ENCODE data around the gene NCAPD2.
A peak's percentile ranks its signal among the peaks of the same experiment; 100 is the strongest.

NCAPD2 gene

GRCh38 chr12:6457220-6457945 is 36.5 kb upstream of the NCAPD2 start:
- H3K9ac ChIP-seq (ENCODE audit: low read length in 2 of 2): no peak overlapping the region
- H3K9me3 ChIP-seq (ENCODE audit: control insufficient read depth in 2 of 2, low read length in 2 of 2): no peaks in the 10 kb centered on the region
- peaks cover 17% of the 10 kb centered on the region for H3K4me1 ChIP-seq (ENCODE audit: control insufficient read depth, insufficient read depth, low read length)
- no peak overlapping the region for H3K27ac ChIP-seq (ENCODE audit: low read length)
- no peaks in the 10 kb centered on the region for H3K27me3 ChIP-seq (ENCODE audit: control insufficient read depth in 1 of 2, insufficient read depth in 2 of 2, low read length in 2 of 2)
- H3K36me3 ChIP-seq (ENCODE audit: control insufficient read depth in 2 of 2, insufficient read depth in 2 of 2, low read length in 2 of 2): peaks cover 45 to 55% of the 10 kb centered on the region in 2 donors
- H3K4me3 ChIP-seq (ENCODE audit: low read length in 2 of 2): no peak overlapping the region

GRCh38 chr12:6458281-6459003 is 35.5 kb upstream of the NCAPD2 start:
- Histone ChIP-seq H3K9me3 (ENCODE audit: control insufficient read depth in 2 of 2, low read length in 2 of 2) (no peaks in the 10 kb centered on the region), H3K9ac (ENCODE audit: low read length in 2 of 2) (no peak overlapping the region), H3K27me3 (ENCODE audit: control insufficient read depth in 1 of 2, insufficient read depth in 2 of 2, low read length in 2 of 2) (no peaks in the 10 kb centered on the region), H3K4me1 (ENCODE audit: control insufficient read depth, insufficient read depth, low read length) (peaks cover 9% of the 10 kb centered on the region), H3K4me3 (ENCODE audit: low read length in 2 of 2) (no peak overlapping the region), H3K36me3 (ENCODE audit: control insufficient read depth in 2 of 2, insufficient read depth in 2 of 2, low read length in 2 of 2) (peaks cover 55 to 61% of the 10 kb centered on the region in 2 donors), H3K27ac (ENCODE audit: low read length) (no peak overlapping the region)

GRCh38 chr12:6459004-6459337 is 34.9 kb upstream of the NCAPD2 start:
- peaks cover 59 to 66% of the 10 kb centered on the region in 2 donors for H3K36me3 ChIP-seq (ENCODE audit: control insufficient read depth in 2 of 2, insufficient read depth in 2 of 2, low read length in 2 of 2)
- peaks cover 10% of the 10 kb centered on the region for H3K4me1 ChIP-seq (ENCODE audit: control insufficient read depth, insufficient read depth, low read length)

GRCh38 chr12:6460751-6461371 is 33.0 kb upstream of the NCAPD2 start:
- Histone ChIP-seq H3K9me3 (ENCODE audit: control insufficient read depth in 2 of 2, low read length in 2 of 2) (no peaks in the 10 kb centered on the region), H3K4me3 (ENCODE audit: low read length in 2 of 2) (no peak overlapping the region), H3K27ac (ENCODE audit: low read length) (peak overlapping the region; percentile 41), H3K4me1 (ENCODE audit: control insufficient read depth, insufficient read depth, low read length) (peaks cover 13% of the 10 kb centered on the region), H3K36me3 (ENCODE audit: control insufficient read depth in 2 of 2, insufficient read depth in 2 of 2, low read length in 2 of 2) (peaks cover 67 to 73% of the 10 kb centered on the region in 2 donors), H3K9ac (ENCODE audit: low read length in 2 of 2) (peak overlapping the region in 1 of 2 donors; percentile 29), H3K27me3 (ENCODE audit: control insufficient read depth in 1 of 2, insufficient read depth in 2 of 2, low read length in 2 of 2) (no peaks in the 10 kb centered on the region)

More at GRCh38 chr12:6459004-6459337, 34.9 kb upstream of the NCAPD2 start:
- no peak overlapping the region for H3K4me3 ChIP-seq (ENCODE audit: low read length in 2 of 2)
- no peak overlapping the region for H3K27ac ChIP-seq (ENCODE audit: low read length)
- H3K27me3 ChIP-seq (ENCODE audit: control insufficient read depth in 1 of 2, insufficient read depth in 2 of 2, low read length in 2 of 2): no peaks in the 10 kb centered on the region
- H3K9ac ChIP-seq (ENCODE audit: low read length in 2 of 2): no peak overlapping the region
- H3K9me3 ChIP-seq (ENCODE audit: control insufficient read depth in 2 of 2, low read length in 2 of 2): no peaks in the 10 kb centered on the region

- H3K4me1 ChIP-seq (ENCODE audit: control insufficient read depth, insufficient read depth, low read length): peaks cover 14% of the 10 kb centered on the region
- H3K27me3 ChIP-seq (ENCODE audit: control insufficient read depth in 1 of 2, insufficient read depth in 2 of 2, low read length in 2 of 2): no peaks in the 10 kb centered on the region
- peak overlapping the region in 1 of 2 donors; percentile 29 for H3K9ac ChIP-seq (ENCODE audit: low read length in 2 of 2)
- H3K27ac ChIP-seq (ENCODE audit: low read length): peak overlapping the region; percentile 41
- H3K4me3 ChIP-seq (ENCODE audit: low read length in 2 of 2): no peak overlapping the region
- peaks cover 72 to 77% of the 10 kb centered on the region in 2 donors for H3K36me3 ChIP-seq (ENCODE audit: control insufficient read depth in 2 of 2, insufficient read depth in 2 of 2, low read length in 2 of 2)
- no peaks in the 10 kb centered on the region for H3K9me3 ChIP-seq (ENCODE audit: control insufficient read depth in 2 of 2, low read length in 2 of 2)
Observed at GRCh38 chr12:6461401-6462233, 32.3 kb upstream of the NCAPD2 start.

- Histone ChIP-seq H3K36me3 (ENCODE audit: control insufficient read depth in 2 of 2, insufficient read depth in 2 of 2, low read length in 2 of 2) (peaks cover 68 to 75% of the 10 kb centered on the region in 2 donors), H3K9ac (ENCODE audit: low read length in 2 of 2) (no peak overlapping the region), H3K27ac (ENCODE audit: low read length) (peak overlapping the region; percentile 41), H3K4me3 (ENCODE audit: low read length in 2 of 2) (no peak overlapping the region), H3K9me3 (ENCODE audit: control insufficient read depth in 2 of 2, low read length in 2 of 2) (no peaks in the 10 kb centered on the region), H3K27me3 (ENCODE audit: control insufficient read depth in 1 of 2, insufficient read depth in 2 of 2, low read length in 2 of 2) (no peaks in the 10 kb centered on the region), H3K4me1 (ENCODE audit: control insufficient read depth, insufficient read depth, low read length) (peaks cover 14% of the 10 kb centered on the region)
Observed at GRCh38 chr12:6462234-6462995, 31.5 kb upstream of the NCAPD2 start.

GRCh38 chr12:6463216-6463615 is 30.7 kb upstream of the NCAPD2 start:
- Histone ChIP-seq H3K9ac (ENCODE audit: low read length in 2 of 2) (no peak overlapping the region), H3K4me1 (ENCODE audit: control insufficient read depth, insufficient read depth, low read length) (peaks cover 21% of the 10 kb centered on the region), H3K27ac (ENCODE audit: low read length) (no peak overlapping the region), H3K36me3 (ENCODE audit: control insufficient read depth in 2 of 2, insufficient read depth in 2 of 2, low read length in 2 of 2) (peaks cover 63 to 71% of the 10 kb centered on the region in 2 donors), H3K4me3 (ENCODE audit: low read length in 2 of 2) (no peak overlapping the region), H3K27me3 (ENCODE audit: control insufficient read depth in 1 of 2, insufficient read depth in 2 of 2, low read length in 2 of 2) (no peaks in the 10 kb centered on the region), H3K9me3 (ENCODE audit: control insufficient read depth in 2 of 2, low read length in 2 of 2) (no peaks in the 10 kb centered on the region)

- Histone ChIP-seq H3K27ac (ENCODE audit: low read length) (no peak overlapping the region), H3K27me3 (ENCODE audit: control insufficient read depth in 1 of 2, insufficient read depth in 2 of 2, low read length in 2 of 2) (no peaks in the 10 kb centered on the region), H3K9ac (ENCODE audit: low read length in 2 of 2) (no peak overlapping the region)
Observed at GRCh38 chr12:6463858-6464257, 30.0 kb upstream of the NCAPD2 start.

GRCh38 chr12:6464531-6464930 is 29.4 kb upstream of the NCAPD2 start:
- H3K9ac ChIP-seq (ENCODE audit: low read length in 2 of 2): peak overlapping the region in 1 of 2 donors; percentile 29
- peak overlapping the region; percentile 49 for H3K27ac ChIP-seq (ENCODE audit: low read length)
- H3K27me3 ChIP-seq (ENCODE audit: control insufficient read depth in 1 of 2, insufficient read depth in 2 of 2, low read length in 2 of 2): no peaks in the 10 kb centered on the region
- no peaks in the 10 kb centered on the region for H3K9me3 ChIP-seq (ENCODE audit: control insufficient read depth in 2 of 2, low read length in 2 of 2)
- no peak overlapping the region for H3K4me3 ChIP-seq (ENCODE audit: low read length in 2 of 2)
- peaks cover 54 to 61% of the 10 kb centered on the region in 2 donors for H3K36me3 ChIP-seq (ENCODE audit: control insufficient read depth in 2 of 2, insufficient read depth in 2 of 2, low read length in 2 of 2)
- H3K4me1 ChIP-seq (ENCODE audit: control insufficient read depth, insufficient read depth, low read length): peaks cover 27% of the 10 kb centered on the region

More at GRCh38 chr12:6463858-6464257, 30.0 kb upstream of the NCAPD2 start:
- Histone ChIP-seq H3K36me3 (ENCODE audit: control insufficient read depth in 2 of 2, insufficient read depth in 2 of 2, low read length in 2 of 2) (peaks cover 59 to 67% of the 10 kb centered on the region in 2 donors), H3K4me1 (ENCODE audit: control insufficient read depth, insufficient read depth, low read length) (peaks cover 21% of the 10 kb centered on the region), H3K4me3 (ENCODE audit: low read length in 2 of 2) (no peak overlapping the region), H3K9me3 (ENCODE audit: control insufficient read depth in 2 of 2, low read length in 2 of 2) (no peaks in the 10 kb centered on the region)
